ENCODE measurements around the gene MAPRE2.

DNA sequence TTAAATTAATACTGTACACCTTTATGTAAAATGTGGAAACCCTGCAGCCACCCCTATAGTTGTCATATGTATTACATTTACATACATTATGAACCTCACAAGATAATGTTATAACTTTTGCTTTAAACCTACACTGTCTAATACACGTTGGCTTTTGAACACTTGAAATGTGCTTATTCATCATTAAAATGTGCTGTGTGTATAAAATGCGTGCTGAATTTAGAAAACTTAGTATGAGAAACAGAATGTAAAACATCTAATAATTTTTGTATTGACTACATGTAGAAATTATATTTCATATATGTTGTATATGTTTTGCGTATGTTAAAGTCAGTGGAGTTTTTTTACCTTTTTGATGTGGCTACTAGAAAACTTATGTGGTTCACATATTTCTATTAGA is 68.8 kb downstream of the MAPRE2 start:
- TF ChIP-seq, protein P1, sequence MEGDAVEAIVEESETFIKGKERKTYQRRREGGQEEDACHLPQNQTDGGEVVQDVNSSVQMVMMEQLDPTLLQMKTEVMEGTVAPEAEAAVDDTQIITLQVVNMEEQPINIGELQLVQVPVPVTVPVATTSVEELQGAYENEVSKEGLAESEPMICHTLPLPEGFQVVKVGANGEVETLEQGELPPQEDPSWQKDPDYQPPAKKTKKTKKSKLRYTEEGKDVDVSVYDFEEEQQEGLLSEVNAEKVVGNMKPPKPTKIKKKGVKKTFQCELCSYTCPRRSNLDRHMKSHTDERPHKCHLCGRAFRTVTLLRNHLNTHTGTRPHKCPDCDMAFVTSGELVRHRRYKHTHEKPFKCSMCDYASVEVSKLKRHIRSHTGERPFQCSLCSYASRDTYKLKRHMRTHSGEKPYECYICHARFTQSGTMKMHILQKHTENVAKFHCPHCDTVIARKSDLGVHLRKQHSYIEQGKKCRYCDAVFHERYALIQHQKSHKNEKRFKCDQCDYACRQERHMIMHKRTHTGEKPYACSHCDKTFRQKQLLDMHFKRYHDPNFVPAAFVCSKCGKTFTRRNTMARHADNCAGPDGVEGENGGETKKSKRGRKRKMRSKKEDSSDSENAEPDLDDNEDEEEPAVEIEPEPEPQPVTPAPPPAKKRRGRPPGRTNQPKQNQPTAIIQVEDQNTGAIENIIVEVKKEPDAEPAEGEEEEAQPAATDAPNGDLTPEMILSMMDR (IDR thresholded peaks at IDR 0.05), result no peak
- TF ChIP-seq POLR2AphosphoS5 (IDR thresholded peaks at IDR 0.05) (no peak), EP300 (IDR thresholded peaks at IDR 0.05) (no peak)
